ENCODE data around the gene SLC25A23. TPM values are rescaled to one million over a fixed set of nuclear protein-coding genes. Genes with fewer than 3 reads are reported as not detected.

SLC25A23 gene
- total and polyA plus RNA-seq, 2 of the 4 experiments (the other 2 are of a cell fraction): 7.0 to 7.6 TPM

- Histone ChIP-seq H3K4me1 (ENCODE audit: control insufficient read depth, insufficient read depth, low read length) (no peaks in the 10 kb centered on the region), H3K27ac (ENCODE audit: insufficient read depth, low read length) (no peak overlapping the region), H2BK20ac (ENCODE audit: low read depth, low read length) (no peak overlapping the region), H4K8ac (ENCODE audit: low read depth in 2 of 2, low read length in 2 of 2) (no peak overlapping the region), H3K14ac (replicated peaks; ENCODE audit: low read depth, low read length) (no peak overlapping the region), H2AK9ac (replicated peaks; ENCODE audit: low read depth, low read length, poor library complexity) (no peak overlapping the region), H3K23ac (ENCODE audit: low read depth, low read length) (no peak overlapping the region), H3K4ac (ENCODE audit: low read depth, low read length) (no peak overlapping the region), H3K27me3 (ENCODE audit: control insufficient read depth, insufficient read depth, low read length) (peaks cover 23% of the 10 kb centered on the region), H2AFZ (replicated peaks; ENCODE audit: low read length, poor library complexity) (no peak overlapping the region), H2BK15ac (ENCODE audit: low read depth, low read length) (no peak overlapping the region), H3K9me3 (ENCODE audit: control insufficient read depth, insufficient read depth, low read length) (no peaks in the 10 kb centered on the region), H4K20me1 (ENCODE audit: insufficient read depth, low read length) (no peaks in the 10 kb centered on the region), H3K9ac (ENCODE audit: low read depth, low read length) (no peak overlapping the region), H3K4me2 (ENCODE audit: low read depth, low read length) (no peak overlapping the region), H2BK120ac (ENCODE audit: low read depth, low read length) (no peak overlapping the region), H3K18ac (ENCODE audit: low read depth, low read length) (no peak overlapping the region), H2BK5ac (ENCODE audit: low read depth, low read length, poor library complexity, severe bottlenecking) (no peak overlapping the region), H3K4me3 (ENCODE audit: insufficient read depth, low read depth, low read length) (no peak overlapping the region), H3K79me1 (ENCODE audit: low read depth in 1 of 2, low read length in 2 of 2) (no peaks in the 10 kb centered on the region), H3K9me1 (ENCODE audit: insufficient read depth, low read length) (no peaks in the 10 kb centered on the region), H3K36me3 (ENCODE audit: control insufficient read depth, insufficient read depth, low read length) (no peaks in the 10 kb centered on the region), H2AK5ac (ENCODE audit: low read depth, low read length) (no peak overlapping the region), H4K91ac (ENCODE audit: insufficient read depth, low read depth, low read length) (no peak overlapping the region), H3K56ac (ENCODE audit: extremely low read depth, insufficient read depth, low read length) (no peak overlapping the region), H4K5ac (ENCODE audit: low read depth, low read length) (no peak overlapping the region)
- ChIA-PET CTCF (no interaction called here), POLR2A (ENCODE audit: unreplicated experiment) (no interaction called here)
- ATAC-seq (ENCODE audit: low read depth) (no peak), DNase-seq (no peak)
- 82% methylated on average over 3 of the region's 9 CpGs; no CpG with 5 or more reads in 1 of the 2 experiments for WGBS, 2 experiments (ENCODE audit: extremely low coverage in 2 of 2, insufficient read length in 1 of 2)
- BruUV-seq (replicated peaks): no TSS peak
- TF ChIP-seq NFE2L2 (IDR thresholded peaks at IDR 0.05; ENCODE audit: low read depth, low read length) (no peak), FOS (IDR thresholded peaks at IDR 0.05; ENCODE audit: low read depth, low read length) (no peak), MAZ (IDR thresholded peaks at IDR 0.05; ENCODE audit: borderline replicate concordance, low read depth, low read length) (no peak), USF2 (IDR thresholded peaks at IDR 0.05; ENCODE audit: low read depth, low read length) (no peak), MXI1 (IDR thresholded peaks at IDR 0.05; ENCODE audit: borderline replicate concordance, low read depth, low read length) (no peak), RAD21 (IDR thresholded peaks at IDR 0.05; ENCODE audit: low read length) (no peak), RCOR1 (IDR thresholded peaks at IDR 0.05; ENCODE audit: insufficient replicate concordance, low read length) (no peak), SMC3 (IDR thresholded peaks at IDR 0.05; ENCODE audit: low read depth, low read length) (no peak), RFX5 (IDR thresholded peaks at IDR 0.05; ENCODE audit: low read depth, low read length) (no peak), CEBPB (IDR thresholded peaks at IDR 0.05; ENCODE audit: low read depth, low read length) (no peak), CTCF (conservative IDR thresholded peaks at IDR 0.05; ENCODE audit: low read depth, low read length) (no peak), ELK1 (IDR thresholded peaks at IDR 0.05; ENCODE audit: borderline replicate concordance, low read depth, low read length) (no peak), MAFK (IDR thresholded peaks at IDR 0.05; ENCODE audit: low read depth, low read length) (no peak), CHD1 (IDR thresholded peaks at IDR 0.05; ENCODE audit: low read depth, low read length) (no peak)
- in situ Hi-C loops (cut with MboI; ENCODE audit: low sequenced_read_pairs) (no loop called here), intact Hi-C loops (cut with micrococcal nuclease) (no loop called here), dilution Hi-C loops (cut with HindIII; ENCODE audit: low sequenced_read_pairs, unreplicated experiment) (no loop called here)
Observed at GRCh38 chr19:6503407-6504201, 44.0 kb upstream of the SLC25A23 start.
